HG02623 (cell line): ENCODE results near the gene ZNF526.

ENCODE experiments used
- ATAC-seq: cut with Tn5 transposase; IDR thresholded peaks from one replicate; pipeline ENCODE4 v1.9.1; 2021; ENCODE audit warnings: moderate library complexity; ENCODE audit not compliant: unreplicated experiment

Gene ZNF526, protein sequence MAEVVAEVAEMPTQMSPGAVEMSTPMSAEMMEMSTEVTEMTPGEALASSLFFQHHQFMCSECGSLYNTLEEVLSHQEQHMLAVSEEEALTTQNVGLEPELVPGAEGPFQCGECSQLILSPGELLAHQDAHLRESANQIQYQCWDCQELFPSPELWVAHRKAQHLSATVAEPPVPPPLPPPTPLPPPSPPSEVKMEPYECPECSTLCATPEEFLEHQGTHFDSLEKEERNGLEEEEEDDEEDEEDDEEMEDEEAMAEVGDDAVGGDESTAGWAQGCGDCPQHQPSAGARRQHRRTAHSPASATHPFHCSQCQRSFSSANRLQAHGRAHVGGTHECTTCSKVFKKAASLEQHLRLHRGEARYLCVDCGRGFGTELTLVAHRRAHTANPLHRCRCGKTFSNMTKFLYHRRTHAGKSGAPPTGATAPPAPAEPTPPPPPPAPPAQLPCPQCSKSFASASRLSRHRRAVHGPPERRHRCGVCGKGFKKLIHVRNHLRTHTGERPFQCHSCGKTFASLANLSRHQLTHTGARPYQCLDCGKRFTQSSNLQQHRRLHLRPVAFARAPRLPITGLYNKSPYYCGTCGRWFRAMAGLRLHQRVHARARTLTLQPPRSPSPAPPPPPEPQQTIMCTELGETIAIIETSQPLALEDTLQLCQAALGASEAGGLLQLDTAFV

DNA sequence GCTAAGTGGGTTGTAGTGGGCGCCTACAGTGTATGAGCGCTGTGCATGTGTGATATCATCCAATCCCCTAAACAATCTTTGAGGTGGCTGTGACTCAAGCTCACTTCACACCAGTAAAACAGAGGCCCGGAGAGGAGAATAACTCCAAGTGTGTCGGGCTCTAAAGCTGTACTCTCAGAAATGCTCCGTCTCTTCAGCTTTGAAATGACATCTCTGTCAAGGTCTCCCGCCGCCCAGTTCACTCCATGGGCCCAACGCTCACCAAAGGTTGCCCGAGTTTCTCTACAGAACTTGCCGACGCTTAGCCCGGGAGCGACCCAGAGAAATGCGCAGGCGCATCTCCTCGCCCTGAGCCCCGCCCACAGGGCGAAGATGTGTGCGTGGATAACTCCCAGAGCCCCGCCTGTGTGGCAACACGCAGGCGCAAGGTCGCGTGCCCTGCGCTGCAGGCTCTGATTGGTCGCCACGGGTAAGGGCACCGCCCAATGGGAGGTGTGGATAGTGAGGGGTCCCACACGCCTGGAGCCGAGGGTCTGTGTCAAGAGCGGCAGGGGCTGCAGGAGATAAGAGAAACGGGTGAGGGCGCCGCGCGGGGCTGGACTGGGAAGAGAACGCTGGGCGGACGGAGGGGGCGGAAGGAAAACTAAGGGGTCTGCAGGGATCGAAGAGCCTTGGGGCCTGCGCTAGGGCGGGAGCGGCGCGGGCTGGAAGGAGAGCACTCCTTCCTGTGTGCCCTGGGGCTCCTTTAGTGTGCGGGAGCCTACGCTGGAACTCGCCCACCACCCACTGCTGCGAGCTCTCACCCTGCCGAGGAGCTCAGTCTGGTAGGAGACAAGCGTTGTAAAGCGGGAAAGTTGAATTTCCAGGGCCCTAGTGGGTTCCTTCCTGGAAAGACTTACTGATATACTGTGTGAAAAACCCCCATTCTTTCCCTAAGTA lies at the start of gene ZNF526:
Gene ZNF526, plus strand, starts transcription at position 501 of the 939 bp plus-strand sequence. CDS start 4,092 bp downstream, outside the sequence.
- peak; percentile 69 for ATAC-seq

DNA sequence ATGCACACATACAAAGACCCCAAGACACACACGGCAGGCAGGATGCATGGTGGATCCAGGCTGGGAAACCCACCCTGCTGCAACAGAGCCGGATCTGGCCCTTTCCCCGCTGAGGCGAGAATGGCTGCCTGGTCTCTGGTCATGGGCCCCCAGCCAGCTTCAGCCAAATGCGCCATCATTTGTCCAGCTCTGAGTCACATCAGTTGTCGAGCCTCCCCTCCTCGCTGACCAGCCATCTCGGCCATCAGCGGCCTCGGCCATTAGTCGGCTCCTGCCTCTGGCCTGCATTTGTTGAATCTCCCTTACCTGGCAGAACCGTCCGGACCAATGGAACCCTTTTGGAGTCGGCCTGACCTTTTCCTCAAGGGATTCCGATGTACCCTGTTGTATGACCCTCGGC lies 49.4 kb upstream of the ZNF526 start:
- no peak for ATAC-seq

DNA sequence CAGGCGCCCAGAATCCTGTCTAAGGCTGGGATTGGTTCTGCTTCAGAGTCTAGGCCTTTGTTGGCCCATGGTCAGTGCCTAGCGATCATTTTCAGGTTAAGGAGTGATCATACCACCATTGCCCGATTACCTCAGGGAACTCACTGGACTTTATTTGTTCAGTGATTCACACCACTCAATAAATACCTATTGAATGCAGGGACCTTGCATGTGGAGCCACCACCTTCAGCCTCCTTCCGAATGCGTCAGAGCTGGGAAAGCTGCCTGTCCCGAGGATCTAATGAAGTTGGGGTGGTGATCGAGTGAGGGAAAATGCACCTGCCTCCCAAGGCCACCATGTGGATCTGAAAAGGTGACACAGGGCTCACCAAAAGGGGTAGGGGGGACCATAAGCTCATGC lies 47.9 kb upstream of the ZNF526 start:
- ATAC-seq, result no peak

DNA sequence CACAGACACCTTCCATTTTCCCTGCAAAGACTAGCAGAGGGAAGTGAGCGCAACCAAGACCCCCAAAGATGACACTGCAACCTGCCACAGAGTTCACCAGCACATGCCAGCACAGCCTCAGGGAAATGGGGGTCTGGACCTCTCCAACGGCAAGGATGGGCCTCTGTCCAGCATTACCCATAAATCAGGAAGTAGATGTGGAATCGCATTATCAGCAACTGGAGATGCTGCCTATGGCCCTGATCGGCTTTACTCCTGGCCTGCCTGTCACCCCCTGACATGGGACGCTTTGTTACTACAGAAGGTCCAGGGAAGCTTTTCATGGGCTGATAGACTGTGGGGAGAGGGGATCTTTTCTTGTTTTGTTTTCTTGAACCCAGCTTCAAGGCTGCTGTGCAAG lies 46.4 kb upstream of the ZNF526 start:
- ATAC-seq, result no peak

DNA sequence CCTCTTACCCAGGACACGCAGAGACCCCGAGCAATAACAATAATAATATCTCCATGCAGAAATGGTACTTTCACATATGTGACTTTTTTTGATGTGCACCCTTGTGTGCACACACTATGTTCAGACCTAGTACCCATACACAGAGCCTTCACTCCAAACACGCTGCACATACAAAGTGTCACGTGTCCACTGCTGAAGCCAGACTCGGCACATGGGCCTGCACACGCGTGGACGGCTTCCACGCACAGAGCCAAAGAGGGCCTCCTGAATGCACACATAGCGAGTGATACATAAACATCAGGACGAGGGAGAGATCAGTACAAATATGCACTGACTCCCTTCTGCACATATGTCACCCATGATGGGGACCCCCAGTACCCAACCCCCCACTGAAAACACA lies 45.9 kb upstream of the ZNF526 start:
- no peak for ATAC-seq

DNA sequence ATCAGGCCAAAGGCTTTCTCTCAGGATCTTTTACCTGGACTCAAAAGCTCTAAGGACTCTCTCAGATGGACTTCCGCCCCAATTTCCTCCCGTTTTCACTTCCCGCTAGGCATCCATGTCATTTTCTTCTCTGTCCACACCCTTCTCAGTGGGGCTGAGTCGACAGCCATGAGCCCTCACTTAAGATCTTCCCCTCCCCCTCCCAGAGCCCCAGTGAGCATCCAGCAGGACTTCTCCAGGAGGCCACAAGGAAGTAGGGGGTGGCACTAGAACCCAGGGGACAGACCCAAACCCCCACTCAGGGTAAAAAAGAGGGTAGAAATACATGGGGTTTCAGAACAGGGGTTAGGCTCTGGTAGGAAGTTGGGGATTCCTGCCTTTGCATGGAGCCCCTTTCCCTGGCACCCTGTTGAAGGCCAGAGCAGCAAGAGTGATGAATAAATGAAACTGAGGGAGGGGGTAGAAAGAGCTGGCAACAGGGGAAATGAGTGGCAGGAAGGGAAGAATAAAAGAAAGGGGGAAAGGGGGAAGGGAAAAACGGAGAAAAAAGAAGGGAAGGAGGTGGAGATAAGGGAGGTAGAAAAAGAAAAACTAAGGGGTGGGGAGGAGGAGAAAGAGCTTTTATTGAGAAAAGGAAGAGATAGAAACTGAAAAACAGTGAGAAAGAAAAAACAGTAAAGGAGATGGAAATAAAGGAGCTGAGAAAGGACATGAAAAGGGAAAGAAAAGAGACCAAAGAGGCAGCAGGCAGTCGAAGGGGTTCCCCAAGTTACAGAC lies 45.0 kb upstream of the ZNF526 start:
- ATAC-seq, result no peak

DNA sequence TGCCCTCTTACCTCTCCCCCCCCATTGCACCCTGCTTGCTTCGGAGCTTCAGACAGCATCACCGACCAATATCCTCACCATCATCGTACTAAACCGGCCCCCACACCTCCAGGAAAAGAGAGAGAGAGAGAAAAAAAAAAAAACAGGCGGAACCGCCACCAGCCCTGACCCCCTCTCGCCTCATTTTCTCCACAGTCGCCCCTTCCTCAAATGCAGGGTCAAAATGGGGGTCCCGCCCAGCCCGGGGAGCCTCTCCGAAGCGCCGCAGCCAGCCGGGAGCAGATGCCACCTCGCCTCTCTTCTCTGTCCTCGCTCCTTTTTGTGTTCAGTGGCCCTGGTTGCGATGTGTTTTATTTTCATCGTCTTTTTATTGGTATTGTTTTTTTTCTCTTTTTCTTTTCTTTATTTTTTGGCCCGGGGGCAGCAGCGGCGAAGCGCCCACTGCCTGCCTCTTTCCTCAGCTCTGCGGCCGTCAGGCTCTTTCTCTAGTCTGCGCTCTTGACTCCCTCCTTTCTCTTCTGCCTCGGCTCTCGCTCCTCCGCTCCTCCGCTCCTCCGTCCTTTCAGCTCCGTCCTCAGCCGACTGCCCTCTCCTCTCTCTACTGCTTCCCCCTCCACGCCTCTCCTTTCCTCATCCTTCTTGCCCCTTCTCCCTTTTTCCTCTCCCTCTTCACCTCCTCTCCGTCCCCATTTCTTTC lies 44.0 kb upstream of the ZNF526 start:
- no peak for ATAC-seq

DNA sequence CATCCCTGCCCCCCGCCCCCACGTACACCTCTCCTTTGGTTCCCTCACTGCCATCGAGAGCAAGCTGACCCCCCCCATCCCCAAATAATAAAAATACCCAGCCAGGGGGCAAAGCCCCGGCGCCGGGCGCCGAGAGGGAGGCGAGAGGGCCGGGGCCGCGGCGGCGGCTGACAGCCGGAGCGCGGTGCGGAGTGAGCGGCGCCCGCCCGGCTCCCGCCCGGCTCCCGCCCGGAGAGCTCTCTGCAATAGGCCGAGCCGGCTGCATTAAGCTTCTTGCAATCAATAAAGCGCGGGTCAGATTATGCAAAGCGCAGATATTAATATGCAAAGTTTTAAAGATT lies 43.5 kb upstream of the ZNF526 start:
- ATAC-seq, result no peak

DNA sequence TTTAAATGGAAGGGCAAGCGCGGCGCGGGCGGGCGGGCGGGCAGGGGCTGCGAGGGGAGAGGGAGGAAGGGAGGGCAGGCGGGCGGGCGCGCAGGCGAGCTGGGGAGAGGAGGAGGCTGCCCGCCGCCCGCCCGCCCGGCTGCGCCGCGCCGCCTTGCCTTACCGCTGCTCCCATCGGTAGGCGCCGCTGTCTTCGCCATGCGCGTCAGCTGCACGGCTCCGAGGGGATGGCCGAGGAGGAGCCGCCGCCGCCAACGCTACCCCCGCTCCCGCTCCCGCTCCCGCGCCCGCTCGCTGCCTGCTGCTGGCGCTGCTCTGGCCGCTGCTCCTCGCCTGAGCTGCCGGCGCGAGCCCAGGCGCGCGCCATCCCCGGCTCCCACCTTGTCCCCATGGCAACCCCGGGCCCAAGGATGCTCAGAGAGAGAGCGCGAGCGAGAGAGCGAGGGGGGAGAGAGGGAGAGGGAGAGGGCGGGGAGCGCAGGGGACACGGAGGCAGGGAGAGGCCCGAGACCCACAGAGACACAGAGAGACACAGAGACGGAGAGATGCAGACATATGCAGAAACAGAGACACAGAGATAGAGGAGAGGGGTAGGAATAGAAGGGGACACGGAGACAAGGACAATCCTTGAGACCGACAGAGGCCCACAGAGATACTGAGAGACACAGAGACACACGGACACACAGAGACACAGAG lies 43.0 kb upstream of the ZNF526 start:
- ATAC-seq, result no peak

DNA sequence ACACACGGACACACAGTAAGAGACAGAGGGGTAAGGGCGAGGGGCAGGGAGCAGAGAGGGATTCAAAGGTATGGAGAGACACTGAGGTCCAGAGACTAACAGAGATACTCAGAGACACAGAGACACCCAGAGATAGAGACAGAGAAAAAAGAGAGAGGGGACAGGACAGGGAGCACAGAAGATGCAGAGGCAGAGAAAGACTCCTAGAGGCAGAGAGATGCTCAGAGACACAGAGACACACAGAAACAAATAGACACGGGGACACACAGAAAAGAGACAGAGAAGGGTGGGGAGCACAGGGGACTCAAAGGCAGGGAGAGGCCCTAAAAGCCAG lies 42.5 kb upstream of the ZNF526 start:
- ATAC-seq, result no peak

DNA sequence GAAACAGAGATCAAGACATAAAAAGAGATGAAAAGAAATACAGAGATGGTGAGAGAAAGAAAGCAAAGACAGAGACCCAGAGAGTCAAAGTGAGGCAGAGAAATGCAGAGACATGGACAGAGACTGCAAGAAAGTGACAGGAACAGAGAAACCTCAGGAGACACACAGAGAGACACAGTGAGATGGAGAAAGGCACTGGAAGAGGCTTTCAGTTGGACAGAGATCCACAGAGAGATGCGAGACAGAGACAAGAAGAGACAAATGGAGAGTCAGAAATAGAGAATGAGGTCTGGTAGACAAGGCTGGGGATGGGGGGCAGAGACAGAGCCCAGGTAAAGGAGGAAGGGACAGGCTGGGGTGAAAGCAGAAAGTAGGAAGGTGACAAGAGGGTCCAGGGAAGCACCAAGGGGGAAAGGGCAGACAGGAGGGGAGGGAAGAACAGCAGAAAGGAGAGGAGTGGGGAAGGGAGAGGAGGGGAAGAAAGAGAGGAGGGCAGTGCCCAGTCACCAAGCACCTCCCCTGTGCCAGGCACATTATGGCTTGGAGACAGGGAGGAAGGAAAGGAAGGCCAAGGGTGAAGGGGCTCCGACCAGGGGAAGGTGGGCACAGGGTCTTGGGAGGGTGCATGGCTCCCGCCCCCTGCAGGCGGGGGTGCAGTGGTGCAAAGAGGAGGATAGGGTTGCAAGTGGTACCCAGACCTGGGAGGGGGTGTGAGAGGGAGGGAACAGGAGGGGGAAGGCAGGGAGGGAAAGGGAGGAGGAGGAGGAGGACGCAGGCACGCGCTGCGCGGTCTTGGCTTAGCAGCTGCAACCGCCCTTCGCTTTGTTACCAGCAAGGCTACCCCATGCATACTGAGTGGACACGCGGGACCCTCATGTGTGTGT lies 41.1 kb upstream of the ZNF526 start:
- ATAC-seq, result no peak

DNA sequence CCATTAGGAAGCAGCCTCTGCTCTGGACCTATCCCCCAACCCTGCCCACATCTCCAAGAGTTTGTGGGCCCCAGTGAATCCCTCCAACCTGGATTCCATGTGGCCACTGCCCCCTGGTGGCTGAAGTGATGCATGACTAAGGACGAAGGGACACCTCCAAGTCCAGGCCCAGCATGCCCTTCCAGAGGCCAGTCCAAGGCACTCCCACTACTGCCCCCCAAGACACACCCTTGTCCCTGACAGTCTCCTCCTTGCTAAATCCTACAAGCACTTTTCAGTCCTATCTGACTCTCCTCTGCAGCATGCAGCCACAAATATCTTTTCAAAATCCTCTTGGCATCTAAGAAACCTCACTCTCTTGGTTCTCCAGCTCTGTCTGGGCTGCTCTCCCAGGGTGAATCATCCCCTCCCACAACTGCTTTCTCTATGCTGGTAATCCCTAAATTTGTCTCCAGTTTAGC lies 35.7 kb upstream of the ZNF526 start:
- no peak for ATAC-seq

DNA sequence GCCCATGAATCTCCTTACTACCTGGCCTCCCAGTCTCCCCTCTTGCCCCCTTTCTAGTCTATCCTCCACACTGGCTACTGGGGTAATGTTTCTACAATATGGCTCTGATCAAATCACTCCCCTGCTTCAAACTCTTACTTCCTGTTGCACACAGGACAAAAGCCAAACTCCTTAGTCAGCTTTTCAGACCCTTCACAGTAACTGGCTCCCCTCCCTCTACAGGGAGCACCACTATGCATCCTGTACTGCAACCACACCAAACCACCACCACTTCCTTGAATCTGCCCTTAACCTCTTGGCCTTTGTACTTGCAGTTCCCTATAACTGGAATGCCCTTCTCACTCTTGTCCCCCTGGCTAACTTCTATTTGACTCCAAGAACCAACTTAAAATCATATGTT lies 34.8 kb upstream of the ZNF526 start:
- ATAC-seq, result no peak

DNA sequence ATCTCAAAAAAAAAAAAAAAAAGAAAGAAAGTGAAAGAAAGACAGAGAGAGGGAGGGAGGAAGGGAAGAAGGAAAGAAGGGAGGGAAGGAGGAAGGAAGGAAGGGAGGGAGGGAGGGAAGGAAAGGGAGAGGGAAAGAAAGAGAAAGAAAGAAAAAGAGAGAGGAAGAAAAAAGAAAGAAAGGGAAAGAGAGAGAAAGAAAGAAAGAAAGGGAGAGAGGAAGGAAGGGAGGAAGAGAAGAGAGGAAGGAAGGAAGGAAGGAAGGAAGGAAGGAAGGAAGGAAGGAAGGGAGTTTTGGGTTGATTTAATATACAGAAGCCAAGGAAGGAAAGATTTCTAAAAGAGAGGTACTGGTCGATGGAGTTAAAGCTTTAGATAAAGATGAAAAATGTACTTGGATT lies 31.4 kb upstream of the ZNF526 start:
- no peak for ATAC-seq

DNA sequence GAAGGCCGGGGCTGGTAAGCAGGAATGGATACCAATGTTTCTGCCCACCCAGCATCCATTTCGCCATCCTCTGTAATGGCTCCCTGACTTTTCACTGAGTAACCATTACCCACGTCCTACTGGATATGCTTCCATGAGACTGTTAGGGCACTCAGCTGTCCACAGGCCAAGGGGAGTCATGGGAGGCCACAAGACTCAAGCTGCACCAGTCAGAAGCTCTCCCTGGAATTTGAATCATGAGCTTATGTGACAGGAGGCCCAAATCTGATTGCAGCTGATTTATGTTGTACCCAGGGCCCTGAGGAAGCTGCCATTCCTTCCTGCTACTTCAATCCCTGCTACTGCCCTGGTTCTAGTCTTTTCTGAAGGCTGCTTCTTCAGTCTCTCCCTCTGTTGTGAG lies 31.0 kb upstream of the ZNF526 start:
- no peak for ATAC-seq

DNA sequence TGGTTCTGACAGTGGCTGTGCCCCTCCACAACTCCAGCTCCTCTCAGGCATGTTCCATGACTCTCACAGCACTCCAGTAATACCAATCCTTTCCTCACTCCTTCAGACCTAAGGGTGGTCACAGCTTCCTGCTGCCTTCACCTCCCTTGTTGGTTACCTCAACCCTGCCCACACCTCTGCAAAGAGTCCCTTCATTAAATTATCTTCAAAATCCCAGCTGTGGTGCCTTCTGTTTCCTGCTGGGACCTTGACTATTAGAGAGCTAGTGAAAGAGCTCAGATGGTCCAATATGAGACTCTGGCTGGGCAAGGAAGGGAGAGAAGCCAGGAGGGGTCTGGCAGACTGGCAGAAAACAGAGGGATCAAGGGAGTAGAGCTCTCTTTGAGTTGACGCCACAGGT lies 28.8 kb upstream of the ZNF526 start:
- ATAC-seq, result no peak

DNA sequence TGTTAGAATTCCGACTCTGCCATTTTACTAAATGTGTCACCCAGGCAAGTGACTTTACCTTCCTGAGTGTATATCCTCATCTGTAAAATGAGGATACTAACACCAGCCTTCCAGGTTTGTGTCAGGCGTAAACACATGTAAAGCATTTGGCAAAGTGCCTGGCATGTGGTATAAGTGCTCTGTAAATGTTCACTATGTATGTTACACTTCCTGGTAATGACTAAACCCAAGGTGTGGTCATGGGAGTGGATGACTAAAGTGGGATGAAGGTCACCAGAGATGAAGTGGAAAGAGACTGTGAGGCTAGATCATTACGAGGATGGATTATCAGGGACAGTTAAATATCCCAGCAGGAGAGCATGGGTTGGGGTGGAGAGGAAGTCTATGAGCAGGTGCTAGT lies 28.3 kb upstream of the ZNF526 start:
- ATAC-seq, result no peak

DNA sequence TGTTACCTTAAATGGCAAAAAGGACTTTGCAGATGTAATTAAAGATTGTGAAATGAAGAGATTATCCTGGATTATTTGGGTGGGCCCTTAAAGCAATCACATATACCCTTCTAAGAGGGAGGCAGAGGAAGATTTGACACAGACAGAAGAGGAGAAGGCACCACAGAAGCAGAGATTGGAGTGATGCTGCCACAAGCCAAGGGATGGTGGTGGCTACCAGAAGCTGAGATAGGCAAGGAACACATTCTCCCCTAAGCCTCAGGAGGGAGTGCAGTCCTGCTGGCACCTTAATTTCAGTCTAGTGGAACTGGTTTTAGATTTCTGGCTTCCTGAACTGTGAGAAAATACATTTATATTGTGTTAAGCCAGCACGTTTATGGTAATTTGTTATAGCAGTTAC lies 26.8 kb upstream of the ZNF526 start:
- ATAC-seq, result no peak

DNA sequence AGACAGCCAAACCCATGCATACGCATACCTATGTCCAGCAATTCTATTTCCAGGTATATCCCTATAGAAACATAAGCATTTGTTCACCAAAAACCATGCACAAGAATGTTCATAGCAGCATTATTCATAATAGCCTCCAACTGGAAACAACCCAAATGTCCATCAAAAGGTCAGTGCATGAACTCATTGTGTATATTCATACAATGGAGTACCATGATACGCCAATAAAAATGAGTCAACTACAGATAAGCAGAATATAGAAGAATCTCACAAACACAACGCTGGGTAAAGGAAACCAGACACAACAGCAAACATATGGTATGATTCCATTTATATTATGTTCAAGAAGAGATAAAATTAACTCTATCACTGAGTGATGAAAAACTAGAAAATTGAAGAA lies 26.4 kb upstream of the ZNF526 start:
- ATAC-seq, result no peak
